Activated T-cell treated with anti-CD3 and anti-CD28 coated beads, Interleukin-2, amount 50 U/mL, for 1 hour (primary cell): ENCODE measurements around the gene ITGBL1.

Experiments
- DNase-seq: peaks from one replicate; pipeline ENCODE4 v3.0.0-alpha.2; 2020

Gene ITGBL1

DNA sequence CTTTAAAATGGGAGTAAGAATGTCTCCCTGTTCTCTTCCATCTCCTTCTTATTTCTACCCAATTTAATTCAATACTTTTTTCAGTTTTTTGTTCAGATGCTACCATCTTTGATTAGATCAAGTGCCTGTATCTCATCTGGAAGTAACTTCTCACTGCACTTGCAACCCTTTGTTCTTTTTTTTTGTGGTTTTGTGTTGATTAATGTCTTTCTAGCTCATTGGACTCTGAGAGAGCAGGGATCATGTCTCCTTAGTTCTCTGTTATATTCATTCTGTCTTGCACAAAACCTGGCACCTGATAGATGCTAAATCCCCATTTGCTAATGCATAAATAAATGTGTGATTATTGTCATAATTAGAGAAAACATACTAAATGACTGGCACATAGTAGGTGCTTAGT, 834 bp upstream of the ITGBL1 start:
- no peak for DNase-seq

- DNase-seq = no peak
Observed at GRCh38 chr13:101453784-101454201, 1.3 kb downstream of the ITGBL1 start.

- DNase-seq = no peak
Observed at GRCh38 chr13:101454767-101455166, 2.3 kb downstream of the ITGBL1 start.

DNA sequence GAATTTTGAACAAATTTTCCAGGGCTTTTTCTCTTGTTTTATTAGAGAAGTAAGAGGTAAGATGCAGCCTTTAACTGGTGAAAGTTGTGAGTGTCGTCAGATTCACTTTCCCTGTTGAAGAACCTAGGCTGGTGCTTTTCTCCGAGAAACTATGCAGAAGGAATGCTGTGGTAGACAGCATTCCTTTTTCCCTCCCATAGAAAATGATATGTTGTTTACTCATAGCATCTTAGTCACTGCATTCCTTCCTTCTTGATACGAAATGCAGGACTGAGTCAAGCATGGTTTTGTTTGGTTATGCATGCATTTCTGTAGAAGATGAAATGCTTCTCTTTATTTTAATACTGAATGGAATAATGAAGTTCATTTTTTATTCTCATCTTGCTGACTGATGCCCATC, 3.4 kb downstream of the ITGBL1 start:
- no peak for DNase-seq

GRCh38 chr13:101457176-101457575, 4.7 kb downstream of the ITGBL1 start:
- no peak for DNase-seq

- DNase-seq = no peak
Observed at GRCh38 chr13:101465877-101466276, 13.4 kb downstream of the ITGBL1 start.

- DNase-seq = no peak
Observed at GRCh38 chr13:101467415-101467814, 14.9 kb downstream of the ITGBL1 start.

DNA sequence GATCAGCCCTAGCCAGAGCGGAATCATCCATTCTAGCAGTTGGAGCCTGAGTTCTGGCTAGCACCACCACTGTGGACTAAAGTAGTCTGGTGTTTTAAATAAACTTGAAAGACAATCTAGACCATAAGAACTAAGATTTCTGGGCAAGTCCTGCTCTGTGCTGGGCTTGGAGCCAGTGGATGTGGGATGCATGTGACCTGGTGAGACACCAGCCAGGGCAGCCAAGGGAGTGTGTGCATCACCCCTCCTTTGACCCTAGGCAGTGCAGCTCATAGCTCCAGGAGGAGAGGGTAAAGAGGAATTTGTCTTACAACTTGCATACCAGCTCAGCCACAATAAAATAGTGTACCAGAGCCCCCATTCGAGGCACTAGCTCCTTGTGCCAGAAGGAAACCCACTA, 21.0 kb downstream of the ITGBL1 start:
- DNase-seq = no peak

GRCh38 chr13:101474419-101474957, 22.0 kb downstream of the ITGBL1 start:
- no peak for DNase-seq

- DNase-seq = no peak
Observed at GRCh38 chr13:101475536-101475935, 23.1 kb downstream of the ITGBL1 start.

GRCh38 chr13:101481421-101481820, 28.9 kb downstream of the ITGBL1 start:
- no peak for DNase-seq

DNA sequence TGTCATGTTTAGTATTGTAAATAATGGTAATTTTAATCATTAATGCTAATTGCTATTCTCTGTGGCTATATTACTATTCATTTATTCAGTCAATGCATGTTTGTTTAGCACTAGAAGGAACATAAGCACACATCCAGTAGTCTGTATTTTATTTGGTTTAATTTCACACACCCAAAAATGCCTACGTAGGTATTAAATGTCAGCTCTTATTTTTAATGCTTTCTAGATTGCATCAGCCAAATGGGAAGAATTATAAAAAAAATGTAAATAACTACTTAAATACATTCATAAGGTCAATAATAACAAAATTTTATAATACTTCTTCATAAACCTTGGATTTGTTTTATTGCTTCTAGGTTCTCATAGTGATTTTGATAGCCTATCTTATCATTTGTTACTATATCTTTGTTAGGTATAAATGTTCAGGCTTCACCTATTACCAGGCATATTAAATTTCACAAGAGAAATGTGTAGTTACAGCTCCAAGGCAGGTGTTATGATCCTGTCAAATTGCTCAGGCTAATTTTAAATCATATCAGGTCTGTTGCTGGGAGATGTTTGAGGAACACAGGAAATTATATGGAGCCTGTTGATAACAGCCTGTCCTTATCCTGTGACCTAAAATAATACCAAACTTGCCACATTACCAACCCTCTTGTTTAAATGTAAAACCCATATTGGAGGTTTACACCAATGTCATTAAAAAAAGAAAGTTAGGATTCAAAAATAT, 34.4 kb downstream of the ITGBL1 start:
- no peak for DNase-seq

DNA sequence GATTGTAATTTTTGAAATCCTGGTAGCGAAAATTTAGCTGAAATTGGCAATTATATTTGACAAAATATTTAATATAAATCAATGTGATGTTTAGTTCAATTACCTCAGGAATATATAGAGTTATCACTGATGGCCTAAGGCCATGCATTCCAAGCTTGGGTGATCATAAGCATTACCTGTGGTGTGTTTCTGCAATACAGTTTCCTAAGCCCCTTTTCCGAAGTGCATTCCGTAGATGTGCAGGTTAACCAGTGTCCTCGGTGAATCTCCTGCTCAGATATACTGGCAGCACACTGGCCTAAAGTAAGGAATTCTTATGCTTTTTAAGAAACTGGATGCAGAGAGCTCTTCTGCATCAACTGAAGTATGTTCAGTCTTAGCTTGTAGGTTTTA, 35.0 kb downstream of the ITGBL1 start:
- no peak for DNase-seq

- DNase-seq = no peak
Observed at GRCh38 chr13:101488734-101489133, 36.3 kb downstream of the ITGBL1 start.

DNA sequence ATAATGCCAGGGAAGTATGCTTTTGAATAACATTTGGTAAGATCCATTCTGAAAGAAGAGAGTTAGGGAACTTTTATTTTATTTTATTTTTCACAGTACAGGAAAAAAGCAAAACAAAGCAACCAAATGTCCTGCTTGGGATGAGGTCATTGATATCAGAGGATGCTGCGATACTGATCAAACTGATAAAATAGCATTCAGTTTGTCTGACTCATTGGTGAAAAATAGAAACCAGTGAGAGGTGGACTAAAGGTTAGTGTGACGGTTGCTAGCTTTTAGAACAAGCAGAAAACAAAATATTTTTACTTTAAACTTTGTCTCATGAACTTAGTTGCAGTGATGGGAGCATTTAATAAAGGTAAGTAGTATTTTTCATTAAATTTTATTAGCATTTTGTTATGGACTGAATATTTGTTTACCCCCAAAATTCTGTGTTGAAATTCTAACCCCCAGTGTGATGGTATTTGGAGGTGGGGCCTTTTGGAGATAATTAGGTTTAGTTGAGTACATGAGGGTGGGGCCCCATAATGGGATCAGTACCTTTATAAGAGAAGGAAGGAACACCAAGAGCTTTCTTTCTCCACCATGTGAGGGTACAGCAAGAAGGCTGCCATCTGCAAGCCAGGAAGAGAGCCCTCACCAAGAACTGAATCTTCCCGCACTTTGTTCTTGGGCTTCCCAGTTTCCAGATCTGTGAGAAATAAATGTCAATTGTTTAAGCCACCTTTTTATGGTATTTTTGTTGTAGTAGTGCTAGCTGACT, 37.3 kb downstream of the ITGBL1 start:
- no peak for DNase-seq

- no peak for DNase-seq
Observed at GRCh38 chr13:101490406-101491015, 38.0 kb downstream of the ITGBL1 start.

DNA sequence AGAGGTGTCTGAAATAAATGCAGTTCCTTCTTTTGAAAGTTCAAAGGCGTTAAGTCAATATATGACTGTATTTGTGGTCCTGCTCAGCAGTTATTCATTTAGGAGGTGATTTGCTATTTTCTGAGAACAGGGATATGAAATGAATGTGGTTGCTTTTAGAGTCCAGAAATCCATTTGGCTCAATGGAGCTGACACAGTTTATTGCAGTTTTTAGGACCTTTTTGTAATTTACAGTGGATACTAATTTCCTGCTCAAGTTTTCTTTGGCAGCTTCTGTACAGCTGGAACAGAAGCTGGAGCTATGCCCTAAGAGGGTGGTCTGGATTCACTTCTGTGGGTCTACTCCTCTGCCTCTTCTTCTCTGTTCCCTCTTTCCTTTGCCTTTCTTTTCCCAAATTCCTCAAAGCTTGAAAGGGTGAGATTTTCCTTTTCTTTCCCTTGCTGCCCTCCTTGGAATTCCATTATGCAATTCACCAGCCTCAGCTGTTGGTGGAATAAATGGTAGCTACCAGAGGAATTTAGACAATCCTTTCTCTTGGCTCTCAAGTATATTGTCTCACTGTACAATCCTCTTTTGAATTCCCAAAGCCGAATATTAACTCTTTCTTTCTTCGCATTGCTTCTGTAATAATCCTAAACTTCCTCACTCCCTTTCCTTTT, 39.9 kb downstream of the ITGBL1 start:
- DNase-seq = no peak

DNA sequence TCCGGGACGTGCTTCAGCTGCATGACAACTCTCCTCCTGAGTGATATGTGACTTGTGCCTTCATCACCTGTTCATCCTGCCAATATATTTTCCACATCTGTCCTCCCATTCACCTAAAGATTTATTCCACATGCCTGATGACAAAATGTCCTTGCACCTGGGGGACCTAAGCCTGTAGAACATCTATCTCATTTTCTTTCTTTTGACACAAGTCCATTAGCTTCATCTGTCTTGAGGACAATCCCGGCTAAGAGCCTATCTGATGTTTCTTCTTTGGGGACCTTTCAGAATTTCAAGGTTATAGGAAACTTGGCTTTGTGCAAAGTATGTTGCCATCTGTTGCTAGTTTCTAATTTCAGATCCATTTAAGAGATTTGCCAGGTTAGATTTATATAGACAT, 41.1 kb downstream of the ITGBL1 start:
- DNase-seq = no peak

DNA sequence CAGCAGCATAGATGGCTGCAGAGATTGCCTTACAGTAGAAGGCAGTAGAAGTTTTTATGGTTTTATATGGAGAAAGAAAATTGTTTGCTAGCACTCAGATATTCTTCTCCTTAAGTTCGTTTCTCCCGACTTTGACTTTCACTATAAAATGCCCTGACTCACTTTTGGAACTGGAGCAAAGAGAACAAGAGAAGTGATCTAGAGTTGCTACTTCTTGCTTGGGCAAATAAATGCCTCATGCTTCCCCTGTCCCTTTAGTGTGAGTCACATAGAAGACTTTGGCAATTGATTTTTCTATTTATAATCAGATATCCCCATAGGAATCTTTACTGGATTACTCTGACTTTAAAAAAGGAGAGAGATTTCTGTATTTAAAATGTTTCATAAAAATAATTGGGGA, 46.9 kb downstream of the ITGBL1 start:
- DNase-seq = no peak

DNA sequence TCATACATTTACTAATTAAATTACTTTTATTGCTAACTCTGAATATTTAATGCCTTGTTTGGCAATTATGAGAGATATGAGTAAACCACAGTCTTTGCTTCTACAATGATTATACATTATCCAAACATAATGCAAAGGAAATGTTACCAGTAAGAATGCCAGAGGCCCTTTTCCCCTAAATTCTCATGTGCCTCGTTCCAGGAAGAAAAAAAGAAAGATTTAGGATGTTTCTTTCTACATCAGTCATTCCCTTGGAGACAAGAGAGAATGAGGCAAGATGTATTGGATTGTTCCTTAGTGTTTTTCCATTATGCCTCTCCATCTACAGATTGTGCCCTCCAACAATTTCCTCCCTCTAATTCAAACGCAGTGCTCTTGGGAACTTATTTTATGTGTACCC, 50.1 kb downstream of the ITGBL1 start:
- no peak for DNase-seq

- no peak for DNase-seq
Observed at GRCh38 chr13:101511161-101511560, 58.7 kb downstream of the ITGBL1 start.

DNA sequence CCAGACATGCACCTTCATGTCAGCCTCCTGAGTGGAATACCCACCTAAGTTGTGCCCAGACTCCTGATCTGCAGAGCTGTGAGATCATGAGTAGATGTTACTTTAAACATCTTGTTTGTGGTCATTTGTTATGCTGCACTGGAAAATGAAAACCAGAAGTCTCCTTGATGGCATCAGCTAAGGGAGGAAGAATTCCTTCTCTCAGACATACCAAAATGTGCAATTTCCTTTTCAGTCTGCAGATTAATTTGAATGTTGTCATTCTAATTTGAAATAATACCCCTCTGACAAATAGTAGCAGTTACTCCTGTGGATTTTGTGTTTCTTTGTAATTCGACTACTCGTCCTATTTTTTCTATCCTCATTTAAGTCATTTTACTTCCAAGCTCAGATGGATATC, 59.3 kb downstream of the ITGBL1 start:
- DNase-seq = no peak

- DNase-seq = no peak
Observed at GRCh38 chr13:101512650-101513049, 60.2 kb downstream of the ITGBL1 start.
